AG09309 (cell line): ENCODE data around the gene TRABD.
A peak's percentile ranks its signal among the peaks of the same experiment; 100 is the strongest.

ENCODE experiments used
- DNase-seq: peaks from one replicate; pipeline ENCODE4 v3.0.0-alpha.2; 2010; ENCODE audit warnings: low read depth
- H3K4me3 ChIP-seq: 2 replicates; pipeline ENCODE4 v1.5.1; 2011; ENCODE audit warnings: mild to moderate bottlenecking, low read depth, low read length, moderate library complexity; ENCODE audit not compliant: control insufficient read depth
- TF ChIP-seq, protein P1 (sequence below): IDR thresholded peaks from 2 replicates; pipeline ENCODE4 v1.5.1; 2011; ENCODE audit warnings: mild to moderate bottlenecking, low read depth, low read length, inconsistent platforms; ENCODE audit not compliant: insufficient read depth, control insufficient read depth; ENCODE audit errors: missing control alignments

The TRABD gene

DNA sequence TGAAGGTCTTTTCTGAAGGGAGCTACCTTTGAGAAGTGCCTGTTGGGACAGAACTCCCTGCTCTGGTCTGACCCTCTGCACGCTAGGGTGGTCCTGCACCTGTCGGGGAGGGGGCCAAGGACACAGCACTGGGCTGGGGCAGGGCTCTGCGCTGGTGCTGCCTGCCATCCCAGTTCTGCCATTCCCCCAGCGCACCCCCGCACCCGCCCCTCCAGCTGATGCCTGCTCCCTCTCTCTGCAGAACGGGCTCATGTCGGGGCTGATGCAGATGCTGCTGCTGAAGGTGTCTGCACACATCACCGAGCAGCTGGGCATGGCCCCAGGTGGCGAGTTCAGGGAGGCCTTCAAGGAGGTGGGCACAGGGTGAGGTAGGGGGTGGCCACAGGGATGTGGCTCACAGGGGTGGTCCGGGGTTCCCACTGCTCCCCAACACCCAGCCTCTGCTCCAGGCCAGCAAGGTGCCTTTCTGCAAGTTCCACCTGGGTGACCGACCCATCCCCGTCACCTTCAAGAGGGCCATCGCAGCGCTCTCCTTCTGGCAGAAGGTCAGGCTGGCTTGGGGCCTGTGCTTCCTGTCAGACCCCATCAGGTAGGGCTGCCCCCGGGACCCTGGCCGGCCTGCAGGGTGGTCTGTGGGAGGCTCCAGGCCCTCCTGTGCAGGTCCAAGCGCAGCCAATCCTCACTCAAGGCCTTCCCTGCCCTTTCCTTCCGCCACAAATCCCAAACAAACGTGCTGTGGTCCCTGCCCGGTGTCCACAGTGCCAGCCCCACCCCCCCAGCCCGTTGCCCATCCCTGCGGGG lies 11.5 kb downstream of the TRABD start:
- H3K4me3 ChIP-seq: no peak overlapping the region
- no peak for DNase-seq
- TF ChIP-seq, protein P1, sequence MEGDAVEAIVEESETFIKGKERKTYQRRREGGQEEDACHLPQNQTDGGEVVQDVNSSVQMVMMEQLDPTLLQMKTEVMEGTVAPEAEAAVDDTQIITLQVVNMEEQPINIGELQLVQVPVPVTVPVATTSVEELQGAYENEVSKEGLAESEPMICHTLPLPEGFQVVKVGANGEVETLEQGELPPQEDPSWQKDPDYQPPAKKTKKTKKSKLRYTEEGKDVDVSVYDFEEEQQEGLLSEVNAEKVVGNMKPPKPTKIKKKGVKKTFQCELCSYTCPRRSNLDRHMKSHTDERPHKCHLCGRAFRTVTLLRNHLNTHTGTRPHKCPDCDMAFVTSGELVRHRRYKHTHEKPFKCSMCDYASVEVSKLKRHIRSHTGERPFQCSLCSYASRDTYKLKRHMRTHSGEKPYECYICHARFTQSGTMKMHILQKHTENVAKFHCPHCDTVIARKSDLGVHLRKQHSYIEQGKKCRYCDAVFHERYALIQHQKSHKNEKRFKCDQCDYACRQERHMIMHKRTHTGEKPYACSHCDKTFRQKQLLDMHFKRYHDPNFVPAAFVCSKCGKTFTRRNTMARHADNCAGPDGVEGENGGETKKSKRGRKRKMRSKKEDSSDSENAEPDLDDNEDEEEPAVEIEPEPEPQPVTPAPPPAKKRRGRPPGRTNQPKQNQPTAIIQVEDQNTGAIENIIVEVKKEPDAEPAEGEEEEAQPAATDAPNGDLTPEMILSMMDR: no peak

DNA sequence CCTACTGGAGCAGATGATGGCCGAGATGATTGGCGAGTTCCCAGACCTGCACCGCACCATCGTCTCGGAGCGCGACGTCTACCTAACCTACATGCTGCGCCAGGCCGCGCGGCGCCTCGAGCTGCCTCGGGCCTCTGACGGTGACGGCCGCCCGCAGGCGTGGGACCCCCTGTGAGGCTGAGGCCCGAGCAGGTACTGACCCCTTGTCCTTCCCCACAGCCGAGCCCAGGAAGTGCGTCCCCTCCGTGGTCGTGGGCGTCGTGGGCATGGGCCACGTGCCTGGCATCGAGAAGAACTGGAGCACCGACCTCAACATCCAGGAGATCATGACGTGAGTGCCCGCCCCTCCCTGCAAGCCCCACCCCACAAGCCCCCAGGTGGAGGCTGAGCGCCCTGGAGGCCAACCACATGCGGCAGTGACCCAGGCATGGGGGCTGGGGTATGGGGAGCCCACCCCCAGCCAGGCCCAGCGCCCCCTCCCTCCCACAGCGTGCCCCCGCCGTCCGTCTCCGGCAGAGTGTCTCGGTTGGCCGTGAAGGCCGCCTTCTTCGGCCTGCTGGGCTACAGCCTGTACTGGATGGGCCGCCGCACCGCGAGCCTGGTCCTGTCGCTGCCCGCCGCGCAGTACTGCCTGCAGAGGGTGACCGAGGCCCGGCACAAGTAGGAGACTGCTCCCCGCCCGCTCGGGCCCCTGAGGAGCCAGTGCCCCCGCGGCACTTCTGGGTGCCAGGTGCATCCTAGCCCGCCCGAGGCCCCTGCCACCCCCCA lies 12.3 kb downstream of the TRABD start:
- TF ChIP-seq, protein P1: no peak
- no peak for DNase-seq
- no peak overlapping the region for H3K4me3 ChIP-seq

DNA sequence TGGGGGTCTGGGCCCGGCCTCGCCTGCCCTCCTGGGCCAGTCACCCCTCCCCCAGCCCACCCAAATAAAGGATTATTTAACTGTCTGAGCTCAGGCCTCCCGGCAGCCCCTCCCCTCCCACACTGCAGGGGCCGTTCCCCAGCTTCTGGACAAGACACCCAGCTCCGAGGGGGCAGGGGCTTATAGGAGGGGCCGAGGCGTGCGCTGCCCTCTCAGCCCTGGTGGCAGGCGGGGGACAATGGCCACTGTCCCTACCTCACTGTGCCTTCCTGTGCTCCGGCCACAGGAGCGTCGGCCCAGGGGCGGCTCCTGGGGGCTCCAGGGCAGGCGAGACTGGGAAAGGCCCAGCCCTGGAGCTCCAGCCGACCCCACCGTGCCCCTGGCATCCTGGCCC lies 12.9 kb downstream of the TRABD start:
- TF ChIP-seq, protein P1: no peak
- no peak for DNase-seq
- no peak overlapping the region for H3K4me3 ChIP-seq

DNA sequence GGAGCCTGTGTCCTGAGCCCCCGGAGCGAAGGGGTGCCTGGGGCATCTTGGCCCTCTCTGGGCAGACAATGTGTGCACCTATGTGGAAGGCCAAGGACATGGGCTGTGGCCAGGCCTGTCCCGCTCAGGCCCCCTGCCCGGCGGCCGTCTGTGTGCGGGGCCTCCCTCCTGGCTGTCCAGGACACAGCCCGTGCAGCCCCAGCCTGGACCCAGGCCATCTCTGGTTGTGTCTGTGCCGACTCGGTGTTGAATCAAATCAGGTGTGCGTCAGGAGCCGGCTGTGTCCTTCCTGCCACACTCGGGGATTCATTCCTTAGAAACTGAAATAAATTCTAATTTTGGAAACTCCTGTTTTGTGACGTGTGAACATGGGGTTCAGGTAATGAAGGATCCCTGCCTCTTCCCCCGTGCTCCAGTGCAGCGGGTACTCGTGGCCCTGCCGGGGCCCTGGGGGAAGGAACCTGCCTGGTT lies 13.6 kb downstream of the TRABD start:
- H3K4me3 ChIP-seq: no peak overlapping the region
- no peak for DNase-seq
- TF ChIP-seq, protein P1: no peak

DNA sequence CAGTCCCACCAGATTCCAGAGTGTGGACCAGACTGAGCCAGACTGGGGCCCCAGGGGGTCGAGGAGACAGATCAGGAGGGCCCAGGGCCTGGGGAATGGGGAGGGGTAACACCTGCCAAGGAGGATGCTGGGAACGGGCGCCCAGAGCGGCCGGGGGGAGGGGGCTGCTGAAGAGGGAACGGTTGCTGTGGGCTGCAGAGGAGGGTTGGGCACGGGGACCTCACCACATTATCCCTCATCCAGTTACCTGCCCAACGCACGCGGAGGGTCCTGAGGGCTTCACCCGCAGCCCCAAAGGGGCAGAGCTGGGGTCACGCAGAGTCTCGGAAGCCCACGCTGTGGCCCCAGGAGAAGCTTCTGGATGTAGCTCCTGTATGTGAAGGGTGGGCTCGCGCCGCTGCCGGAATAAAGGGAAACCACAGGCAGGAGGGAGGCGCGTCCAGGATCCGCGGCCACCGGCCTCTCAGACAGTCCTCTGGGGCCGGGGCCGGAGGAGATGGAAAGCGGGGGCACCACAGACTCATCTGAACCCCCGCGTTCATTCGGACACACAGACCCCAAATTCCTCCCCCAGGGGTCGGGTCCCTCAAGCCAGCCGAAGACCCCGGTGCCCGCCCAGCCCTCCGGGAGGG lies 14.2 kb downstream of the TRABD start:
- peak overlapping the region; percentile 86 for H3K4me3 ChIP-seq
- TF ChIP-seq, protein P1: no peak
- no peak for DNase-seq

DNA sequence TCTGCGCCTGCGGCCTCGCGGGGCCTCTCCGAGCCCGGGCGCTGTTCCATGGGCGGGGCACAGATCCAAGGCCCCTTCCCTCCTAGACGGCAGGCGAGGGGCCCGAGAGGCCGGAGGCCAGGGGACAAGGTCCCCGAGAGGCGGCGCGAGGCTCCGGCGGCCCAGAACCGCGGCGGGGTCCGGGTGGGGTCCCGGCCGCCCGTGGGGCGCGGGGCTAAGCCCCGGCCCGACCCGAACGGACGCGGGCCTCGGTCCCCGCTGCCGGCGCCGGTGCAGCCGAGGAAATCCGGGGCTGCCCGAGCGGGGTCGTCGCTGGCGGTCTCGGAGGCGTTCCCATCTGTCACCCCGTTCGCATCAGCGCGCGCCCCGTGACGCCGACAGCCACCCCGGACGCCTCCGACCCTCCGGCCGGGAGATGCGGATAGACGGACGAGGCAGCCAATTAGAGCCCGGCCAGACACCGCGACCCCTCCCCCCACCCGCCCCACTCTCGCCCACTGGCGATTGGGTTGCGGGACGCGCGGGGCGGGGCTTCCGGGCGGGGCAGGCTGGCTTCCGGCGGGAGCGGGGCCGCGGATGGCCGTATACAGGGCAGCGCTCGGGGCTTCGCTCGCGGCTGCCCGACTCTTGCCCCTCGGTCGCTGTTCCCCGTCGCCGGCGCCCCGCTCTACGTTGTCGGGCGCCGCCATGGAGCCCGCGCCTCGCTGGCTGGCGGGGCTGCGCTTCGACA lies 14.9 kb downstream of the TRABD start, which contains the start of gene SELENOO:
SELENOO (plus strand) TSS at position 551 of the 730 bp plus-strand sequence; CDS start at position 577, 26 bp downstream.
- TF ChIP-seq, protein P1: no peak
- DNase-seq: peak; percentile 24
- H3K4me3 ChIP-seq: peak within 1 kb of the TSS; percentile 86
